Pancreas (tissue), 10 donors: ENCODE measurements around the gene SRRM2. TPM values are rescaled to one million over a fixed set of nuclear protein-coding genes. Genes with fewer than 3 reads are reported as not detected.

Source experiments
- ATAC-seq, 4 donors: fragments of 200-7000 bp; cut with Tn5 transposase; one replicate each; pipeline versions ENCODE4 v1.8.0 to v1.9.1; 2020; ENCODE audit warnings: mild to moderate bottlenecking in 4 of 4, moderate library complexity in 4 of 4
- DNase-seq, 6 donors: peaks; one replicate each; pipeline ENCODE4 v3.0.0-alpha.2; 2020
- FAIRE-seq: peaks from 2 replicates; lab custom pipeline; 2012; peaks lifted over from hg19 to GRCh38; lab: Jason Lieb, UNC
- H3K27ac ChIP-seq, 4 donors: fragments of 200-600 bp; sonication (generic); 1 replicate in 3 of 4; 2 replicates in 1 of 4; pipeline versions ENCODE4 v1.5.0 to v1.8.0; 2020
- H3K27me3 ChIP-seq, 4 donors: fragments of 200-600 bp; one replicate each; pipeline ENCODE4 v1.8.0; 2021
- H3K36me3 ChIP-seq, 3 donors: fragments of 200-600 bp; sonication (generic) in 1 of 3; one replicate each; pipeline versions ENCODE4 v1.5.0 to v1.8.0; 2020 to 2021
- H3K4me1 ChIP-seq, 3 donors: fragments of 200-600 bp; one replicate each; pipeline ENCODE4 v1.8.0; 2021
- H3K4me3 ChIP-seq, 4 donors: fragments of 200-600 bp; sonication (generic) in 2 of 4; one replicate each; pipeline versions ENCODE4 v1.5.0 to v1.8.0; 2020 to 2021
- H3K9me3 ChIP-seq, 4 donors: fragments of 200-600 bp; one replicate each; pipeline ENCODE4 v1.8.0; 2021
- CTCF ChIP-seq, 4 donors: fragments of 200-600 bp; sonication (generic) in 3 of 4; IDR thresholded peaks; one replicate each; pipeline versions ENCODE4 v1.5.0 to v1.8.0; 2021; ENCODE audit warnings: antibody characterized with exemption in 4 of 4
- WGBS, 2 donors: extraction: QIAGEN DNeasy Blood & Tissue Kit; methylation state at CpG; one replicate each; pipeline ENCODE4 v1.1.7; 2013; 5-methylcytosine and 5-hydroxymethylcytosine counted together
- intact Hi-C, 3 donors: fragments of 100-400 bp; cut with DNase I; formaldehyde crosslinking; loops; one replicate each; pipeline versions ENCODE4 v1.11.1 to v1.14.2; 2022
- polyA plus RNA-seq, 2 donors: library from polyadenylated mRNA; stranded (reverse); fragments of 200-250 nt; gene quantifications; one replicate each; pipeline ENCODE4 v1.2.3, GENCODE V29; 2013
- total RNA-seq, 6 donors: library from RNA; stranded (reverse); fragmentation: NEBNext Ultra II Directional in 4 of 6; extraction: Animal tissue kit (Norgen Biotek cat#: 25700) in 4 of 6; gene quantifications; one replicate each; pipeline versions ENCODE4 v1.2.1 to v1.2.4, GENCODE V29; 2021 to 2023
- donor health status: healthy with polysubstance abuse.
- donor health status: DM: no; HTN: no; CAD: no; lungs with moderate emphysema.
- donor health status: DM: no; HTN: no; CAD: no.
- donor health status: control.
- donor health status: control.
- donor health status: Bipolar disorder and iron deficiency.
- donor health status: DM: yes; HTN: yes; CAD: no.
- donor health status: DM: no; HTN: no; CAD: no.
- donor health status: DM: no; HTN: no; CAD: no.
- donor health status: DM: yes; HTN: yes; CAD: no.

The SRRM2 gene
- total and polyA plus RNA-seq, 8 donors, result 244 to 1,932 (median 380) TPM

GRCh38 chr16:2705351-2705750, 47.1 kb upstream of the SRRM2 start:
- H3K4me1 ChIP-seq, result no peaks in the 10 kb centered on the region
- H3K9me3 ChIP-seq, result no peaks in the 10 kb centered on the region
- intact Hi-C loops, result no loop called here
- WGBS, 2 donors, result 93 to 94% methylated on average over 10 of the region's 10 CpGs
- H3K36me3 ChIP-seq, result peaks cover 0 to 31% (median 5%) of the 10 kb centered on the region in 3 donors
- H3K4me3 ChIP-seq, result no peak overlapping the region
- TF ChIP-seq CTCF (IDR thresholded peaks at IDR 0.05), result no peak
- H3K27me3 ChIP-seq, result no peaks in the 10 kb centered on the region
- DNase-seq, result peak in 1 of 6 donors; percentile 58
- ATAC-seq, result no peak
- no peak for FAIRE-seq
- H3K27ac ChIP-seq, result no peak overlapping the region

- Histone ChIP-seq H3K4me3 (no peak overlapping the region), H3K27ac (no peak overlapping the region), H3K27me3 (no peaks in the 10 kb centered on the region), H3K36me3 (peaks cover 0 to 30% (median 4%) of the 10 kb centered on the region in 3 donors), H3K4me1 (no peaks in the 10 kb centered on the region), H3K9me3 (no peaks in the 10 kb centered on the region)
- no peak for TF ChIP-seq CTCF (IDR thresholded peaks at IDR 0.05)
- intact Hi-C loops, result no loop called here
- FAIRE-seq (no peak), DNase-seq (peak in 1 of 6 donors; percentile 59), ATAC-seq (no peak)
- WGBS, 2 donors, result 94 to 95% methylated on average over 16 to 17 of the region's 17 CpGs
Observed at GRCh38 chr16:2706085-2706484, 46.4 kb upstream of the SRRM2 start.

GRCh38 chr16:2706611-2707311, 45.7 kb upstream of the SRRM2 start:
- Histone ChIP-seq H3K27ac (no peak overlapping the region), H3K9me3 (no peaks in the 10 kb centered on the region), H3K4me1 (no peaks in the 10 kb centered on the region), H3K36me3 (peaks cover 0 to 30% (median 4%) of the 10 kb centered on the region in 3 donors), H3K4me3 (no peak overlapping the region), H3K27me3 (no peaks in the 10 kb centered on the region)
- FAIRE-seq (no peak), ATAC-seq (no peak), DNase-seq (peak in 2 of 6 donors; percentile 25 to 68)
- intact Hi-C loops, result no loop called here
- TF ChIP-seq CTCF (IDR thresholded peaks at IDR 0.05), result no peak
- WGBS, 2 donors, result 94% methylated on average over 14 to 22 of the region's 22 CpGs

GRCh38 chr16:2707368-2708289, 44.8 kb upstream of the SRRM2 start:
- peaks cover 0 to 25% (median 4%) of the 10 kb centered on the region in 3 donors for H3K36me3 ChIP-seq
- 93% methylated on average over 51 of the region's 51 CpGs for whole genome bisulfite sequencing, 2 donors
- no peak overlapping the region for H3K4me3 ChIP-seq
- H3K27ac ChIP-seq, result no peak overlapping the region
- no peak for DNase-seq
- no peak for FAIRE-seq
- ATAC-seq, result no peak
- H3K4me1 ChIP-seq, result no peaks in the 10 kb centered on the region
- H3K9me3 ChIP-seq, result no peaks in the 10 kb centered on the region
- intact Hi-C loops, result no loop called here
- H3K27me3 ChIP-seq, result no peaks in the 10 kb centered on the region
- TF ChIP-seq CTCF (IDR thresholded peaks at IDR 0.05), result no peak
